Spleen (tissue), 11 donors: Measurements from ENCODE around the gene TEX29. TPM values are rescaled to one million over a fixed set of nuclear protein-coding genes. Genes with fewer than 3 reads are reported as not detected.

Experiments
- DNase-seq: peaks from one replicate; pipeline ENCODE4 v3.0.0-alpha.2; 2020
- H3K27ac ChIP-seq, 8 donors: fragments of 200-600 bp; sonication (generic) in 7 of 8; 1 replicate in 4 of 8; 2 replicates in 4 of 8; pipeline versions ENCODE4 v1.5.0 to v1.8.0; 2016 to 2021; ENCODE audit warnings: inconsistent platforms in 4 of 8, mild to moderate bottlenecking in 4 of 8, moderate library complexity in 1 of 8
- H3K27me3 ChIP-seq, 7 donors: fragments of 200-600 bp; sonication (generic) in 6 of 7; replicated peaks in 1 of 7; 1 replicate in 4 of 7; 2 replicates in 3 of 7; pipeline versions ENCODE4 v1.5.0 to v1.8.0; 2016 to 2021; ENCODE audit warnings: inconsistent platforms in 3 of 7, mild to moderate bottlenecking in 1 of 7
- H3K36me3 ChIP-seq, 6 donors: fragments of 200-600 bp; sonication (generic) in 5 of 6; 1 replicate in 4 of 6; 2 replicates in 2 of 6; pipeline versions ENCODE4 v1.5.0 to v1.8.0; 2016 to 2021; ENCODE audit warnings: inconsistent platforms in 2 of 6
- H3K4me1 ChIP-seq, 6 donors: fragments of 200-600 bp; sonication (generic) in 5 of 6; 1 replicate in 3 of 6; 2 replicates in 3 of 6; pipeline versions ENCODE4 v1.5.0 to v1.8.0; 2016 to 2021; ENCODE audit warnings: inconsistent platforms in 3 of 6
- H3K4me3 ChIP-seq, 8 donors: fragments of 200-600 bp; sonication (generic) in 7 of 8; 1 replicate in 4 of 8; 2 replicates in 4 of 8; pipeline versions ENCODE4 v1.5.0 to v1.8.0; 2016 to 2021; ENCODE audit warnings: inconsistent platforms in 4 of 8, mild to moderate bottlenecking in 4 of 8, moderate library complexity in 2 of 8
- H3K9me3 ChIP-seq, 8 donors: fragments of 200-600 bp; sonication (generic) in 7 of 8; 1 replicate in 4 of 8; 2 replicates in 4 of 8; pipeline versions ENCODE4 v1.5.0 to v1.8.0; 2016 to 2021; ENCODE audit warnings: inconsistent platforms in 4 of 8
- CTCF ChIP-seq, 11 experiments: fragments of 200-600 bp in 7 of 11; fragments of 450-650 bp in 4 of 11; sonication (generic) in 4 of 11; IDR thresholded peaks in 8 of 11; conservative IDR thresholded peaks in 3 of 11; 1 replicate in 7 of 11; 2 replicates in 4 of 11; pipeline versions ENCODE4 v1.4.0 to v1.8.0; 2016 to 2021; ENCODE audit warnings: antibody characterized with exemption in 11 of 11, inconsistent platforms in 4 of 11, mild to moderate bottlenecking in 1 of 11
- POLR2A ChIP-seq, 3 donors: fragments of 450-650 bp; IDR thresholded peaks; one replicate each; pipeline ENCODE4 v1.5.1; 2017; ENCODE audit warnings: antibody characterized with exemption in 3 of 3, mild to moderate bottlenecking in 1 of 3
- POLR2AphosphoS5 ChIP-seq, 3 donors: sonication (generic); formaldehyde crosslinking; IDR thresholded peaks; one replicate each; pipeline ENCODE4 v1.5.1; 2017; ENCODE audit warnings: antibody characterized with exemption in 3 of 3
- WGBS, 5 donors: extraction: QIAGEN DNeasy Blood & Tissue Kit in 3 of 5; methylation state at CpG; one replicate each; pipeline versions ENCODE4 v1.1.5 to v1.1.7; 2013 to 2018; 5-methylcytosine and 5-hydroxymethylcytosine counted together
- intact Hi-C: fragments of 100-400 bp; cut with DNase I; formaldehyde crosslinking; loops from one replicate; pipeline ENCODE4 v1.15.0; 2023; ENCODE audit warnings: low total_unique reads
- polyA plus RNA-seq, 3 donors: library from polyadenylated mRNA; stranded (reverse); fragments of 200-250 nt; gene quantifications; one replicate each; pipeline ENCODE4 v1.2.1, GENCODE V29; 2013
- total RNA-seq, 7 donors: library from RNA; depleted of rRNA in 3 of 7; stranded (reverse); fragments of >200 nt in 3 of 7; fragmentation: NEBNext Ultra II Directional in 4 of 7; extraction: Animal tissue kit (Norgen Biotek cat#: 25700) in 4 of 7; gene quantifications; one replicate each; pipeline versions ENCODE4 v1.1.0 to v1.2.1, GENCODE V29; 2016 to 2021
- donor health status: healthy with polysubstance abuse.
- donor health status: DM: no; HTN: no; CAD: no; lungs with moderate emphysema.
- donor health status: DM: no; HTN: no; CAD: no.
- donor health status: Bipolar disorder and iron deficiency.
- donor health status: healthy.
- donor health status: DM: no; HTN: no; CAD: no.
- donor health status: DM: yes; HTN: yes; CAD: no.

The TEX29 gene
- total and polyA plus RNA-seq, 10 donors: 0.54 to 1.7 (median 0.70) TPM; not detected in 4

- 61 to 71% (median 63%) methylated on average over 11 of the region's 11 CpGs for WGBS, 5 donors
- TF ChIP-seq POLR2A (IDR thresholded peaks at IDR 0.05) (no peak), CTCF (IDR thresholded peaks at IDR 0.05 in 8 of 11, conservative IDR thresholded peaks at IDR 0.05 in 3 of 11) (no peak), POLR2AphosphoS5 (IDR thresholded peaks at IDR 0.05) (no peak)
- Histone ChIP-seq H3K4me3 (no peak overlapping the region), H3K4me1 (no peaks in the 10 kb centered on the region), H3K27ac (no peak overlapping the region), H3K9me3 (no peaks in the 10 kb centered on the region), H3K36me3 (no peaks in the 10 kb centered on the region), H3K27me3 (peaks cover 0 to 55% (median 4%) of the 10 kb centered on the region in 7 donors)
- peak; percentile 46 for DNase-seq
- intact Hi-C loops: no loop called here
These were observed 41.6 kb downstream of the TEX29 start for GRCh38 chr13:111361873-111362648.

- Histone ChIP-seq H3K9me3 (no peaks in the 10 kb centered on the region), H3K27me3 (peaks cover 0 to 55% (median 4%) of the 10 kb centered on the region in 7 donors), H3K36me3 (no peaks in the 10 kb centered on the region), H3K4me1 (no peaks in the 10 kb centered on the region), H3K4me3 (no peak overlapping the region), H3K27ac (no peak overlapping the region)
- peak; percentile 52 for DNase-seq
- WGBS, 5 donors: 76 to 85% (median 81%) methylated on average over 12 of the region's 12 CpGs
- TF ChIP-seq CTCF (IDR thresholded peaks at IDR 0.05 in 8 of 11, conservative IDR thresholded peaks at IDR 0.05 in 3 of 11): no peak
- intact Hi-C loops: no loop called here
These were observed 42.7 kb downstream of the TEX29 start for GRCh38 chr13:111363121-111363520.

GRCh38 chr13:111363591-111363990 is 43.1 kb downstream of the TEX29 start:
- peak; percentile 54 for DNase-seq
- no peak overlapping the region for H3K4me3 ChIP-seq
- no peaks in the 10 kb centered on the region for H3K9me3 ChIP-seq
- TF ChIP-seq POLR2AphosphoS5 (IDR thresholded peaks at IDR 0.05) (no peak), POLR2A (IDR thresholded peaks at IDR 0.05) (no peak), CTCF (IDR thresholded peaks at IDR 0.05 in 8 of 11, conservative IDR thresholded peaks at IDR 0.05 in 3 of 11) (no peak)
- peaks cover 0 to 55% (median 4%) of the 10 kb centered on the region in 7 donors for H3K27me3 ChIP-seq
- H3K27ac ChIP-seq: no peak overlapping the region
- WGBS, 5 donors: 70 to 90% (median 83%) methylated on average over 3 to 7 of the region's 7 CpGs
- H3K4me1 ChIP-seq: no peaks in the 10 kb centered on the region
- no peaks in the 10 kb centered on the region for H3K36me3 ChIP-seq
- intact Hi-C loops: no loop called here

GRCh38 chr13:111365149-111366005 is 44.9 kb downstream of the TEX29 start:
- Histone ChIP-seq H3K27me3 (peaks cover 0 to 46% (median 4%) of the 10 kb centered on the region in 7 donors), H3K36me3 (no peaks in the 10 kb centered on the region), H3K27ac (no peak overlapping the region), H3K4me1 (no peaks in the 10 kb centered on the region), H3K4me3 (no peak overlapping the region), H3K9me3 (no peaks in the 10 kb centered on the region)
- peak; percentile 64 for DNase-seq
- 83 to 89% (median 88%) methylated on average over 13 to 17 of the region's 17 CpGs for WGBS, 5 donors
- TF ChIP-seq POLR2A (IDR thresholded peaks at IDR 0.05) (no peak), POLR2AphosphoS5 (IDR thresholded peaks at IDR 0.05) (no peak)
- intact Hi-C loops: no loop called here
